ENCODE measurements around the gene ACAT2.

ACAT2 gene

DNA sequence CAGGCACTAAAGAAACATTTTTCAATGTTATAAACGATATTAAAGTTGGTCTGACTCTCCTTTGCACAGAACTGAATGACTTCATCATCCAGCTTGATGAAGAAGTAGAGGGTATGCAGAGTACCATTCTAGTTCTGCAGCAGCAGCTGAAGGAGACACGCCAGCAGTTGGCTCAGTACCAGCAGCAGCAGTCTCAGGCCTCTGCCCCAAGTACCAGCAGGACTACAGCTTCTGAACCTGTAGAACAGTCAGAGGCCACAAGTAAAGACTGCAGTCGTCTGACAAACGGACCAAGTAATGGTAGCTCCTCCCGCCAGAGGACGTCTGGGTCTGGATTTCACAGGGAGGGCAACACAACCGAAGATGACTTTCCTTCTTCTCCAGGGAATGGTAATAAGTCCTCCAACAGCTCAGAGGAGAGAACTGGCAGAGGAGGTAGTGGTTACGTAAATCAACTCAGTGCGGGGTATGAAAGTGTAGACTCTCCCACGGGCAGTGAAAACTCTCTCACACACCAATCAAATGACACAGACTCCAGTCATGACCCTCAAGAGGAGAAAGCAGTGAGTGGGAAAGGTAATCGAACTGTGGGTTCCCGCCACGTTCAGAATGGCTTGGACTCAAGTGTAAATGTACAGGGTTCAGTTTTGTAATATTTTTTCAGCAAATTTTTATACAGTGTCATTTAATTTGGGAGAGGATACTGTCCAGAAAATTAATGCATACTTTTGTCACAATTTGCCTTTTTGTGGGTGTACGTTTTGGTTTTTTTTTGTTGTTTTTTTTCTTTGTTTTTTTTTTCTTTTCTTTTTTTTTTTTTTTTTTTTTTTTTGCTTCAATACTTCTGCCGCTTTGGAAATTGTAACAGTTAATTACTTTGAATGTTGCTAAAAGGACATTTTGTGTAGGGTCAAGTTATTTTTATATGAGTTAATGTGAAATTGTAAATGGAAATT is 6.6 kb upstream of the ACAT2 start:
- ChIA-PET POLR2A (ENCODE audit: low non-redundant PET) (no interaction called here), CTCF (no interaction called here)
- no peak for TF ChIP-seq CTCF (conservative IDR thresholded peaks at IDR 0.05; ENCODE audit: low read depth)
- DNase-seq (ENCODE audit: low spot score), result no peak
- peak overlapping the region; percentile 31; the same call in 1 of the 2 replicates for H3K27ac ChIP-seq

- no peak for DNase-seq (ENCODE audit: low spot score)
- CTCF ChIA-PET, result interaction anchor here (0.6 kb wide), 1 partner anchor 60 kb away, joined by 4 read pairs; no protein-coding TSS in a partner anchor
- no peak overlapping the region for H3K27ac ChIP-seq
- no peak for TF ChIP-seq CTCF (conservative IDR thresholded peaks at IDR 0.05; ENCODE audit: low read depth)
- POLR2A ChIA-PET (ENCODE audit: low non-redundant PET), result interaction anchor here (0.6 kb wide), 1 partner anchor 13 kb away, joined by 3 read pairs; no protein-coding TSS in a partner anchor
Measured at GRCh38 chr6:159756508-159756907, 5.3 kb upstream of the ACAT2 start.

DNA sequence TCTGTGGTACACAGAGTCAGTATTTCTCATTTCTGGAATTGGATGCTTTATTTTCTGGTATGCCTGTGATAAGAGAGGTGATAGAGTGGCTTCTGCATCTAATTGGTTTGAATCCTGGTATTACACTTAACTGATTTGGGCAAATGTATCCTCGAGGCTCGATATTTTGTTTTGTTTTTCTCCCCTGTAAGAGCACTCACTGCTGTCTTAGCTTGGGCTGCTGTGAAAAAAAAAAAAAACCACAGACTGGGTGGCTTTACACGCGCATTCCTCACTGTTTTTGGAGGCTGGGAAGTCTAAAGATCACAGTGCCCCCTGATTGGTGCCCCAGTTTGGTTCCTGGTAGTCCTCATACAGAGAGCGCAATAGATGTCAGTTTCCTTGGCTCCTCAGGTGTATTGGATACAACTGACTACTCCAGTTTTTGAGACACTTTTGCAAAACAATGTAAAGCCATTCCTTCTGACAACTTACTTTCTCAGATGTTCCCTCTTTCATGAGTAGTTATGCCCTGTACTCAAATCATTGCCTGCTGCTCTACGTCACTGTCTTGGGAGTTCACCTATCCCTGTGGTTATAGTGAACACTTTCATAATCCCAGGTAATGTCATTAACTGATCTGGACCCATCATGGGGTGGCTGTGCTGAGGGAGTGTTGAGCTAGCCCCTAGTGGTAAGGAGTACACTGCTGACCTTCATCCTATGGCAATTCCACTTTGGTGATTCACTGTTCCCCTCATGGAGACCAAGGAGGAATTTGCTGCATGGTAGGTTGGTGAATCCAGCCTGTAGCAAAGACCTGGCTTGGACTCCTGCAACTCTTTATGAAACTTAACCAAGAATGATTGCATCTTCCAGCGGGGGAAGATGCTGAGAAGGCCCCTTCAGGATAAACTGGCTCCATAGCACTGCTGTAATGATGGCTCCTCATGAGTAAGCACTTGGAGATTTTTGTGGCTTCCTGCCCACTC is 3.5 kb upstream of the ACAT2 start:
- DNase-seq (ENCODE audit: low spot score), result peak; percentile 19
- CTCF ChIA-PET, result interaction anchor here (0.6 to 0.7 kb wide), 5 partner anchors 10 to 781 kb away, joined by 3 to 4 read pairs (median 4); no protein-coding TSS in a partner anchor
- H3K27ac ChIP-seq, result peak overlapping the region; percentile 58; the same call in 1 of the 2 replicates

GRCh38 chr6:159759645-159760044 is 2.2 kb upstream of the ACAT2 start:
- H3K27ac ChIP-seq, result peak overlapping the region; percentile 58
- POLR2A ChIA-PET (ENCODE audit: low non-redundant PET), result no interaction called here
- no peak for TF ChIP-seq CTCF (conservative IDR thresholded peaks at IDR 0.05; ENCODE audit: low read depth)
- CTCF ChIA-PET, result interaction anchor here (0.7 to 1.1 kb wide), 3 partner anchors 30 to 1750 kb away, joined by 3 to 6 read pairs (median 3); no protein-coding TSS in a partner anchor
- no peak for DNase-seq (ENCODE audit: low spot score)

More for the DNA sequence above, 3.5 kb upstream of the ACAT2 start:
- POLR2A ChIA-PET (ENCODE audit: low non-redundant PET), result no interaction called here
- no peak for TF ChIP-seq CTCF (conservative IDR thresholded peaks at IDR 0.05; ENCODE audit: low read depth)

- no peak for TF ChIP-seq CTCF (conservative IDR thresholded peaks at IDR 0.05; ENCODE audit: low read depth)
- peak; percentile 62 for DNase-seq (ENCODE audit: low spot score)
- ChIA-PET POLR2A (ENCODE audit: low non-redundant PET) (no interaction called here), CTCF (interaction anchor here (1.1 kb wide), 1 partner anchor 31 kb away, joined by 6 read pairs; no protein-coding TSS in a partner anchor)
- H3K27ac ChIP-seq, result peak overlapping the region; percentile 74
Measured at GRCh38 chr6:159760602-159761057, 1.2 kb upstream of the ACAT2 start.

Data from RWPE1 (cell line).